A673 (cell line): ENCODE results near the gene IGF1R. TPM values are rescaled to one million over a fixed set of nuclear protein-coding genes. Genes with fewer than 3 reads are reported as not detected.
A peak's percentile ranks its signal among the peaks of the same experiment; 100 is the strongest.

Experiments
- BruUV-seq: library from RNA; stranded (reverse); fragments of 400-500 nt; replicated peaks from 2 replicates; lab custom pipeline; 2021; lab: Mats Ljungman, UMichigan
- CTCF ChIA-PET: fragments of 300-600 bp; sonication (Branson Sonifier 250); formaldehyde crosslinking; loops from one replicate; lab custom pipeline; 2022; ENCODE audit warnings: antibody characterized with exemption; lab: Charles Lee
- POLR2A ChIA-PET: fragments of 300-600 bp; sonication (Branson Sonifier 250); formaldehyde crosslinking; loops from one replicate; lab custom pipeline; 2022; ENCODE audit warnings: antibody characterized with exemption; ENCODE audit not compliant: low non-redundant PET; lab: Charles Lee
- DNase-seq: peaks from one replicate; pipeline ENCODE4 v3.0.0-alpha.2; 2015; ENCODE audit warnings: low spot score
- H3K27ac ChIP-seq: fragments of 200-600 bp; sonication (generic); 2 replicates; pipeline ENCODE4 v1.5.1; 2016; ENCODE audit warnings: mixed run types, low read depth, mild to moderate bottlenecking, mixed read lengths, antibody characterized with exemption, low read length; ENCODE audit not compliant: poor library complexity, severe bottlenecking
- H3K27me3 ChIP-seq: fragments of 200-600 bp; sonication (generic); replicated peaks from 2 replicates; pipeline ENCODE4 v1.6.1; 2017; ENCODE audit warnings: mixed run types, low read depth, mild to moderate bottlenecking, mixed read lengths, antibody characterized with exemption, low read length; ENCODE audit not compliant: insufficient read depth, poor library complexity
- H3K36me3 ChIP-seq: fragments of 200-600 bp; sonication (generic); 2 replicates; pipeline ENCODE4 v1.6.1; 2016; ENCODE audit warnings: mixed run types, mild to moderate bottlenecking, mixed read lengths, antibody characterized with exemption, low read length; ENCODE audit not compliant: insufficient read depth, poor library complexity, severe bottlenecking
- H3K4me1 ChIP-seq: fragments of 200-600 bp; sonication (generic); 2 replicates; pipeline ENCODE4 v1.6.1; 2017; ENCODE audit warnings: mixed run types, mild to moderate bottlenecking, mixed read lengths, antibody characterized with exemption, low read length; ENCODE audit not compliant: insufficient read depth, poor library complexity, severe bottlenecking
- H3K4me3 ChIP-seq: fragments of 200-600 bp; sonication (generic); 2 replicates; pipeline ENCODE4 v1.5.1; 2016; ENCODE audit warnings: low read depth, mixed run types, mild to moderate bottlenecking, mixed read lengths, low read length; ENCODE audit not compliant: poor library complexity, severe bottlenecking
- H3K9me3 ChIP-seq: fragments of 200-600 bp; sonication (generic); 2 replicates; pipeline ENCODE4 v1.6.1; 2016; ENCODE audit warnings: mixed run types, low read depth, mild to moderate bottlenecking, mixed read lengths, antibody characterized with exemption, low read length; ENCODE audit not compliant: poor library complexity, severe bottlenecking
- CTCF ChIP-seq: fragments of 300-800, 200-600 bp; sonication (generic); conservative IDR thresholded peaks from 2 replicates; pipeline ENCODE4 v1.5.1; 2017; ENCODE audit warnings: low read depth, mild to moderate bottlenecking, antibody characterized with exemption, low read length, moderate library complexity, mixed read lengths
- EZH2 ChIP-seq: fragments of 200-600 bp; sonication (generic); IDR thresholded peaks from 2 replicates; pipeline ENCODE4 v1.6.1; 2017; ENCODE audit warnings: borderline replicate concordance, low read depth, mild to moderate bottlenecking, mixed read lengths, antibody characterized with exemption, low read length; ENCODE audit not compliant: poor library complexity, severe bottlenecking
- intact Hi-C: fragments of 100-400 bp; cut with micrococcal nuclease; formaldehyde crosslinking; loops from one replicate; pipeline ENCODE4 v1.10.0; 2022; ENCODE audit not compliant: unreplicated experiment
- total RNA-seq: library from RNA; stranded (reverse); gene quantifications from 2 replicates; pipeline ENCODE4 v1.2.3, GENCODE V29; 2021

The IGF1R gene
- total RNA-seq, 1 experiment from 2014 or later: 34.9 TPM

- Histone ChIP-seq H3K27ac (peak overlapping the region; percentile 36), H3K27me3 (no peaks in the 10 kb centered on the region), H3K4me1 (peaks cover 80% of the 10 kb centered on the region), H3K36me3 (no peaks in the 10 kb centered on the region), H3K9me3 (no peaks in the 10 kb centered on the region), H3K4me3 (no peak overlapping the region)
- ChIA-PET CTCF (no interaction called here), POLR2A (interaction anchor here (0.6 kb wide), 1 partner anchor 61 kb away, joined by 3 read pairs; no protein-coding TSS in a partner anchor)
- no peak for TF ChIP-seq EZH2
- no peak for TF ChIP-seq CTCF
- intact Hi-C loops: no loop called here
- no TSS peak for BruUV-seq
- DNase-seq: no peak
These were observed 141.9 kb downstream of the IGF1R start for GRCh38 chr15:98790270-98790669.

GRCh38 chr15:98791046-98791701 is 142.8 kb downstream of the IGF1R start:
- CTCF ChIA-PET: no interaction called here
- no TSS peak for BruUV-seq
- no peak for DNase-seq
- no peak overlapping the region for H3K4me3 ChIP-seq
- POLR2A ChIA-PET: interaction anchor here (0.5 to 0.6 kb wide), 2 partner anchors 60 to 73 kb away, joined by 3 read pairs; no protein-coding TSS in a partner anchor
- H3K4me1 ChIP-seq: peaks cover 78% of the 10 kb centered on the region
- intact Hi-C loops: no loop called here
- H3K36me3 ChIP-seq: no peaks in the 10 kb centered on the region
- no peaks in the 10 kb centered on the region for H3K27me3 ChIP-seq
- TF ChIP-seq CTCF (no peak), EZH2 (no peak)
- peak overlapping the region; percentile 36 for H3K27ac ChIP-seq
- no peaks in the 10 kb centered on the region for H3K9me3 ChIP-seq

- no peaks in the 10 kb centered on the region for H3K27me3 ChIP-seq
- TF ChIP-seq CTCF (no peak), EZH2 (no peak)
- H3K36me3 ChIP-seq: no peaks in the 10 kb centered on the region
- peak overlapping the region; percentile 36 for H3K27ac ChIP-seq
- POLR2A ChIA-PET: no interaction called here
- no peak overlapping the region for H3K4me3 ChIP-seq
- CTCF ChIA-PET: no interaction called here
- no peaks in the 10 kb centered on the region for H3K9me3 ChIP-seq
- H3K4me1 ChIP-seq: peaks cover 78% of the 10 kb centered on the region
- DNase-seq: no peak
- no TSS peak for BruUV-seq
- intact Hi-C loops: no loop called here
These were observed 143.8 kb downstream of the IGF1R start for GRCh38 chr15:98792117-98792516.
